GM18867 (cell line): ENCODE measurements around the gene GABARAPL2.
"Not testable (repeated sequence)": the region's sequence is repeated elsewhere in the genome, so short reads cannot be mapped to it uniquely, and the experiment has no call there.

Experiments used
- ATAC-seq: cut with Tn5 transposase; IDR thresholded peaks from one replicate; pipeline ENCODE4 v1.9.1; 2021; ENCODE audit warnings: mild to moderate bottlenecking, moderate library complexity; ENCODE audit not compliant: unreplicated experiment

The GABARAPL2 gene

DNA sequence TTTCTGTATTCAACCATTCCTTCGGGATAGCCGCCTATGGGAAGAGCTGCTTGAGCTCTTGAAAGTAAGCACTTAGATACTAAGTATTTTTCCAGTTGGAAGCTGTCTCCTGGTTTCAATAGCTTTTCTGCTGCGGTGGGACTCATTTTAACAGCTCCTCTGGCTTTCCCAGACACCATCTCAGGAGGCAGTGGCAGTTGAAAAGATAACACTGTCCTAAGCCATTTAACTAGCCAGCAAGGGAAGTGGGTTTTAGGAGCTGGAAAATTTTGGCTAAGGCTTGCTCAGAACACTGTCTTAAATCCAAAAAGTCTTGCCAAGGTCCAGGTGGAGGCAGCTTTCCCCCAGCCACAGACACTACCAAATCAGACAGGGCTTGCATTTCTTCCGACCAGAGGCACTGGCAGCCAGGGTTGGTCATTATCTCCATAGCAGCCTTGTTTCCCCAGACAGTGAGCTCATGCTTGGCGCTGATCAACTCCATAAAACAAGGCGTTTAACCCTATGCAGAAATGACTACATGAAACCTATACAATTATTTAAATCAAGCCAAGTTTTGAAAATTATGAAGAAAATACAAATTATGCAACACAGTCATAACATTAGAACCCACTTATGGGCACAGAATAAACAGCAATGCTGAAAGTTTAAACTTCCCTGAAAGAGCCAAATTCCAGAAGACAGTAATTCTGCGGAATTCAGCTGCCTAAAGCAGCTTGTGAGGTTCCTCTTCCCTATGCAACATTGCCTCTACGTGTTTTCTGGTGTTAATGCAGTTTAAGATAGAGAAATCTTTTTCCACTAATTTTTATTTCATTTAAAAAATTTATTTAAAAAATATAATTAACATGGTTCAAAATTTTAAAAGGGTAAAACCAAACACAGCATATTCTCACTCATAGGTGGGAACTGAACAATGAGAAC lies 25.0 kb downstream of the GABARAPL2 start:
- ATAC-seq, result no peak

DNA sequence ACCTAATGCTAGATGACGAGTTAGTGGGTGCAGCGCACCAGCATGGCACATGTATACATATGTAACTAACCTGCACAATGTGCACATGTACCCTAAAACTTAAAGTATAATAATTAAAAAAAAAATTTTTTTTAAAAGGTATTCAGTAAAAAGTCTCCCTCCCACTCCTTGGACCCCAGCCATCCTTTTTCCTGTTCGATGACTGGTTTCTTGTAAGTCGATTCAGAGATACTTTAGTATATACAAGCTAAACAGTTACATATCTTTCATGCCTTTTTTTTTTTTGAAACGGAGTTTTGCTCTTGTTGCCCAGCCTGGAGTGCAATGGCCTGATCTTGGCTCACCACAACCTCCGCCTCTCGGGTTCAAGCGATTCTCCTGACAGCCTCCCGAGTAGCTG lies 25.7 kb downstream of the GABARAPL2 start:
- ATAC-seq, result not testable (repeated sequence)

DNA sequence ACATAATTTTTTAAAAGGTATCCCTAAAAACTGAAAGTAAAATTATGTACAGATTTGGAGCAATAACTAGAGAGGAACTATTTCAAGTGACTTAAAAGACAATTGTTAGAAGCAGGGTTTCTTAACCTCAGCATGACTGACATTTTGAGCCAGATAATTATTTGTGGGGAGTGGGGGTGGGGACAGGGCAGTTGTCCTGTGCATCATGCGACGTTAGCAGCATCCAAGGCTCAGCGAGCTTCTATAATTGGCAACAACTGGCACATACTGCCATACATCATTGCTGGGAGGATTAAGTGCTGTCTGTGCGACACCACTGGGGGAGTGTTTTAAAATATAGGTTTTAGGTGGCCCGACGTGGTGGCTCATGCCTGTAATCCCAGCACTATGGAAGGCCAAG lies 27.1 kb downstream of the GABARAPL2 start:
- no peak for ATAC-seq

- ATAC-seq, result no peak
Measured at GRCh38 chr16:75593825-75594820, 27.9 kb downstream of the GABARAPL2 start.

GRCh38 chr16:75599452-75600277 lies 33.5 kb downstream of the GABARAPL2 start:
- ATAC-seq, result no peak

DNA sequence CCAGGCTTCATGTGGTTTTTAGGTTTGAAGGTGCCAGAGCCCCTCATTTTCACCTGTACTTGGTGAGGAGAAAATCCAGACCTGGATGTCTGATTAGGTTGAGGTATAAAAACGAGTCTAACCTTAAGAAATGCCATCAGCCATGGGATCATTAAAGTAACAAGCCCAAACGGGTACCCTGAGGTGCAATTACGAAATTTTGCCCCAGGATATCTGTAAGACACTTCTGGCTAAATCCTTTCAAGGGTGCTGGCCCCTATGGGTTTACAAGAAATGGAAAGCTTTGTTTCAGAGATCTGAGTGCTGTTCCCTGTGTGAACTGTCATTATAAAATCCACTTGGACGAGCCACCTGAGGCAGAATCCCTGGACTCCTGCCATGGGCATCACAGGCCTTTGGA lies 37.1 kb downstream of the GABARAPL2 start:
- no peak for ATAC-seq

- ATAC-seq, result no peak
Measured at GRCh38 chr16:75606507-75606906, 40.3 kb downstream of the GABARAPL2 start.

DNA sequence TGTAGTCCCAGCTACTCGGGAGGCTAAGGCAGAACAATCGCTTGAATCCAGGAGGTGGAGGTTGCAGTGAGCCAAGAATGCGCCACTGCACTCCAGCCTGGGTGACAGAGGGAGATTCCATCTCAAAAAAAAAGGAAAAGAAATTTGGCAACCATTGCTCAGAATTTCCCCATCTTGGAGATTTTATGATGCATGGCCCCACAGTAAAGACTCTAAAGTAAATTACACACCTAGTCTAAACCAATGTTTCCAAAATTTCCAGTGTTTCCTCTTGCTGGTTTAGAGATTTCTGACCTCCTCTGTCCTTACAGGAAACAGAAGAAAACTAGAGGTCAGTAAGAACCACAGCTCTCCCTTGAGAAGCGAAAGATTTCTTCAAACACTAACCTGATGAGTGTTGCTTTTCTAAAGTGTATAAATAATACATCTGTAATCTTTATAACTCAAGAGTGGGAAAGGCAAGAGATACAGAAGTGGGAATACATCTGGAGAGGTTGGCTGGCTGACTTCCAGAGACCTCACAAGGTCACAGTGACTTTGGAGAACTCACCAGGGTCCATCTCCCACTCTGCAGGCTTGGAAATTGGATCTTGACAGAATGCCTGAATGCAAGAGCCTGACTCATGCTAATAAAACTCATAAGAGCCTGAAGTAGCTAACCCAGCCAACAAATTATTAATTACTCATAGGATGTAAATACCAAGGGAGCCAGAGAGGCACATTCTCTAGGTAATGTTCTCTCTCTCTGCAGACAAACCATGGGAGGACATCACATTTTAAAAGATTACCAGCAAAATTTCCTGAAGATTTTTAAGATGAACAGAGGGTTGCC lies 48.1 kb downstream of the GABARAPL2 start:
- ATAC-seq, result no peak

DNA sequence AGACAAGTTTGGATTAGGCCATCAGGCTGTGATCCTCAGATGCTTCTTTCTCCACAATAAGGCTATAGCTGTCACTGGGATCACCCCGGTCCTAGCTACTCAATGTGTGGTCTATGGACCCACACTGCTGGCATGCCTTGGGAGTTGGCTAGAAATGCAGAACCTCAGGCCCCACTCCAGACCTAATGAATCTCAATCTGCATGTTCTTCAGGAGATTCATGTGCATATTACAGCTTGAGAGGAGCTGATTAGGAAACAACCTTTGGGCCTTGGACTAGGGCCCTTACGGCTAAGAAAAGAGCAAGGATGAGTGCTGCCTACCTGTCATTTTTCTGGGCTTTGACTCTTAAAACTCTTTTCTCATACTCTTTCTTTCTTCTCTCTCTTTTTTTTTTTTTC lies 49.4 kb downstream of the GABARAPL2 start:
- ATAC-seq, result no peak

GRCh38 chr16:75616521-75617010 lies 50.4 kb downstream of the GABARAPL2 start:
- no peak for ATAC-seq

GRCh38 chr16:75617121-75617520 lies 50.9 kb downstream of the GABARAPL2 start:
- no peak for ATAC-seq

GRCh38 chr16:75618780-75619179 lies 52.6 kb downstream of the GABARAPL2 start:
- no peak for ATAC-seq

DNA sequence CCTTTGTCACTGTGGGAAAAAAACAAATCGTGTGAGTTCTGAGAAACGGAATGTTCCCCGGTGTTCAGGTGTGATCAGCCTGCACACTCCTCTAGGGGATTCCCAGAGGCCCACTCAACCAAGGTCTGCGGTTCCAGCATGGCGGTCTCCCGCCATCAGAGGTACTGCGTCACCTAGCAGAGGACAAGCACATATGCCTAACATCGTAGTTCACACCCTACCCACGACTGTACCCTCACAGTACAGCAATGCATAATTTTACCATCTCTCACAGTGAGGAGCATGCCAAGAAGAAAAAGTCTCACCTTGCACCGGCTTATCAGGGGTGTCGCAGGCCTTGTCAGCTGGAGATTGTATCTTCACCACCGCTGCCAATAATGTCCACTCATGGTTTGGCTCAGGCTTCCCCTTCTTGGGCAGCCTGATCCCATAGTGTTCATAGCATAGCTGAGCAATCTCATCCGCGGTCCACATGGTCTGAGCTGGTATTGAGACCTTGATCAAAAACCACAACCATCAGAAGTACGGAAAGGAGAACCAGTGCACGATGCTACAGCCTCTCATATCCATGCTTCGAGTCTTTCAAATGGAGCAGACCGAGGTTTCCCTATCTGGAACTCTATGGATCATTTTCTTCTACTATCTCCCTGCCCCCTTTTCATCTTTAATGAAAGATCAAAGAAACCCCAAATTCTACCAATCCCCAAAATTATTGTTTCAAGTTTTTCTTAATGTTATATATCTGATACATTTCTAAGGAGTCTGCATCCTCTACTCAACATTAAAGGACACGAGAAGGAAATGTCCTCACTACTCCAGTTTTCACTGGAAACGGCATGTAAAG lies 54.4 kb downstream of the GABARAPL2 start:
- no peak for ATAC-seq

GRCh38 chr16:75621170-75621477 lies 54.9 kb downstream of the GABARAPL2 start:
- no peak for ATAC-seq

GRCh38 chr16:75622761-75623605 lies 56.8 kb downstream of the GABARAPL2 start, which contains the start of gene ADAT1:
Gene ADAT1 (minus strand): TSS chr16:75623281. CDS start chr16:75620799, 2,482 bp downstream.
- ATAC-seq, result peak; percentile 92

DNA sequence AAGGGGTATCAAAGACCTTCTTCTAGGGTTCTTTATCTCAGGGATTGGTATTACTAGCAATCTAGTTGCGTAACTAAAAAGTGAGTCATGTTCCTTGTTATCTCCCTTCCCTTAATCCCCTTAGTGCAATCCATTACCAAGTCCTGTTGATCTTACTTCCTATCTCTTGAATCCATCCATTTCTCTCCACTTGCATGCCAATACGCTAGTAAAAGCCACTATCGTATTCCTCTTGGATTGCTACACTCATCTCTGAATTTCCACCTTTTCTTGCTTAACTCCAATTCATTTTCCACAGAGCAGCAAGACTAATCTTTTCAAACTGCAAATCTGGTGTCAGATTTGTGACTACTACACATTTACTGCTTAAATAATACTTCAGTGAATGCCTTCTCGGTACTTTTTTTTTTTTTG lies 58.7 kb downstream of the GABARAPL2 start:
- no peak for ATAC-seq

GRCh38 chr16:75626806-75627205 lies 60.6 kb downstream of the GABARAPL2 start:
- ATAC-seq, result no peak
